RWPE2 (cell line): Measurements from ENCODE around the gene AKT1.
"Not testable (repeated sequence)": the region's sequence is repeated elsewhere in the genome, so short reads cannot be mapped to it uniquely, and the experiment has no call there.

Source experiments
- ATAC-seq: fragments of 200-7000 bp; cut with Tn5 transposase; 3 replicates; pipeline ENCODE4 v1.9.1; 2021; ENCODE audit warnings: low read depth
- DNase-seq: peaks from one replicate; pipeline ENCODE4 v3.0.0-alpha.2; 2020; ENCODE audit warnings: low spot score
- H3K27ac ChIP-seq: fragments of 450-650 bp; 2 replicates; pipeline ENCODE4 v1.5.1; 2017; ENCODE audit warnings: mild to moderate bottlenecking; ENCODE audit not compliant: poor library complexity, severe bottlenecking
- H3K27me3 ChIP-seq: fragments of 250-450 bp; sonication (Bioruptor Pico); 2 replicates; pipeline ENCODE4 v1.5.1; 2021; ENCODE audit warnings: mild to moderate bottlenecking, moderate library complexity; ENCODE audit not compliant: insufficient read depth, poor library complexity, severe bottlenecking
- H3K36me3 ChIP-seq: fragments of 250-450 bp; sonication (Bioruptor Pico); 2 replicates; pipeline ENCODE4 v1.5.1; 2020; ENCODE audit warnings: low read depth, mild to moderate bottlenecking, moderate library complexity
- H3K4me1 ChIP-seq: fragments of 250-450 bp; sonication (Bioruptor Pico); 2 replicates; pipeline ENCODE4 v1.5.1; 2021; ENCODE audit warnings: mild to moderate bottlenecking, moderate library complexity; ENCODE audit not compliant: insufficient read depth, poor library complexity, severe bottlenecking
- H3K4me3 ChIP-seq: fragments of 250-450 bp; sonication (Bioruptor Pico); 2 replicates; pipeline ENCODE4 v1.5.1; 2021; ENCODE audit warnings: mild to moderate bottlenecking, moderate library complexity; ENCODE audit not compliant: severe bottlenecking
- H3K9me3 ChIP-seq: fragments of 250-450 bp; sonication (Bioruptor Pico); 2 replicates; pipeline ENCODE4 v1.5.1; 2021; ENCODE audit warnings: mild to moderate bottlenecking, moderate library complexity; ENCODE audit not compliant: severe bottlenecking
- CTCF ChIP-seq: fragments of 450-650 bp; IDR thresholded peaks from one replicate; pipeline ENCODE4 v1.5.1; 2017; ENCODE audit warnings: mild to moderate bottlenecking, moderate library complexity; ENCODE audit not compliant: poor library complexity, severe bottlenecking

AKT1 gene

GRCh38 chr14:104730487-104730886 lies 65.1 kb downstream of the AKT1 start:
- Histone ChIP-seq H3K4me3 (no peak overlapping the region), H3K4me1 (peaks cover 29% of the 10 kb centered on the region), H3K27me3 (no peaks in the 10 kb centered on the region), H3K36me3 (no peaks in the 10 kb centered on the region), H3K27ac (no peak overlapping the region), H3K9me3 (no peaks in the 10 kb centered on the region)
- DNase-seq (no peak), ATAC-seq (no peak)
- TF ChIP-seq CTCF = no peak

DNA sequence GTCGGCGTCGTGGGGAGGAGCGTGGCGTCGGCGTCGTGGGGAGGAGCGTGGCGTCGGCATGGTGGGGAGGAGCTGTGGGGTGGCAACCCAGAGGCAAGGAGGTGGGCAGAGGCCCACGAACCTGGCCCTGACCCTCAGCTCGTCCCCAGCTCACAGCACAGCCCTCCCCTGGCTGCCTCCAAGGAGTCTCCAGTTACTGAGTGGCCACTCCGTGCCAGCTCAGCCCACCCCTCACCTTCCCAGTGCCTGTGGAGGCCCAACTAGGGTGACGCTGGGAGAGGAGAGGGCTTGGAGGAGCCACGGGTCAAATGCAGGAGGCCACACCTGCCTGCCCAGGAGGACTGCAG lies 65.7 kb downstream of the AKT1 start:
- Histone ChIP-seq H3K4me1 (peaks cover 26% of the 10 kb centered on the region), H3K27ac (no peak overlapping the region), H3K27me3 (no peaks in the 10 kb centered on the region), H3K9me3 (no peaks in the 10 kb centered on the region), H3K36me3 (no peaks in the 10 kb centered on the region), H3K4me3 (no peak overlapping the region)
- no peak for TF ChIP-seq CTCF
- DNase-seq (no peak), ATAC-seq (no peak)

DNA sequence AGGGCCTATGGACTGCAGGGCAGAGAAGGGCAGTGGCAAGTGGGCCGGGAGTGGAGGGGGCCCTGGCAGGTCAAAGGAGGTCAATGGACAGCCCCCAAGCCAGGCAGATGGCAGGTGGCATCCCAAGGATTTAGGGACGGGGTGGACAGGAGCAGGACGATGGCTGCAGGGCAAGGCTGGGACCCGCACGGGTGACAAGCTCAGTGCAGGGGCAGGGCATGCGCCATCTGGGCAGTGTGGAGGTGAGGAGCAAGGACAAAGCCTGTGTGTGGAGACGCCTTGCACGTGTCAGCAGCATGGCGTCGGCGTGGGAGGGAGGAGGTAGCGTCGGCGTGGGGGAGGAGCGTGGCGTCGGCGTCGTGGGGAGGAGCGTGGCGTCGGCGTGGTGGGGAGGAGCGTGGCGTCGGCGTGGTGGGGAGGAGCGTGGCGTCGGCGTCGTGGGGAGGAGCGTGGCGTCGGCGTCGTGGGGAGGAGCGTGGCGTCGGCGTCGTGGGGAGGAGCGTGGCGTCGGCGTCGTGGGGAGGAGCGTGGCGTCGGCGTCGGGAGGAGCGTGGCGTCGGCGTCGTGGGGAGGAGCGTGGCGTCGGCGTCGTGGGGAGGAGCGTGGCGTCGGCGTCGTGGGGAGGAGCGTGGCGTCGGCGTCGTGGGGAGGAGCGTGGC lies 66.2 kb downstream of the AKT1 start:
- not testable (repeated sequence) for ATAC-seq, DNase-seq, H3K27me3 ChIP-seq, H3K36me3 ChIP-seq, H3K27ac ChIP-seq, H3K4me3 ChIP-seq, H3K9me3 ChIP-seq
- H3K4me1 ChIP-seq = peaks cover 25% of the 10 kb centered on the region

GRCh38 chr14:104728631-104729030 lies 66.9 kb downstream of the AKT1 start:
- Histone ChIP-seq H3K9me3 (no peaks in the 10 kb centered on the region), H3K27ac (no peak overlapping the region), H3K4me1 (peaks cover 18% of the 10 kb centered on the region), H3K36me3 (no peaks in the 10 kb centered on the region), H3K27me3 (no peaks in the 10 kb centered on the region), H3K4me3 (no peak overlapping the region)
- TF ChIP-seq CTCF = no peak
- no peak for ATAC-seq
- no peak for DNase-seq

DNA sequence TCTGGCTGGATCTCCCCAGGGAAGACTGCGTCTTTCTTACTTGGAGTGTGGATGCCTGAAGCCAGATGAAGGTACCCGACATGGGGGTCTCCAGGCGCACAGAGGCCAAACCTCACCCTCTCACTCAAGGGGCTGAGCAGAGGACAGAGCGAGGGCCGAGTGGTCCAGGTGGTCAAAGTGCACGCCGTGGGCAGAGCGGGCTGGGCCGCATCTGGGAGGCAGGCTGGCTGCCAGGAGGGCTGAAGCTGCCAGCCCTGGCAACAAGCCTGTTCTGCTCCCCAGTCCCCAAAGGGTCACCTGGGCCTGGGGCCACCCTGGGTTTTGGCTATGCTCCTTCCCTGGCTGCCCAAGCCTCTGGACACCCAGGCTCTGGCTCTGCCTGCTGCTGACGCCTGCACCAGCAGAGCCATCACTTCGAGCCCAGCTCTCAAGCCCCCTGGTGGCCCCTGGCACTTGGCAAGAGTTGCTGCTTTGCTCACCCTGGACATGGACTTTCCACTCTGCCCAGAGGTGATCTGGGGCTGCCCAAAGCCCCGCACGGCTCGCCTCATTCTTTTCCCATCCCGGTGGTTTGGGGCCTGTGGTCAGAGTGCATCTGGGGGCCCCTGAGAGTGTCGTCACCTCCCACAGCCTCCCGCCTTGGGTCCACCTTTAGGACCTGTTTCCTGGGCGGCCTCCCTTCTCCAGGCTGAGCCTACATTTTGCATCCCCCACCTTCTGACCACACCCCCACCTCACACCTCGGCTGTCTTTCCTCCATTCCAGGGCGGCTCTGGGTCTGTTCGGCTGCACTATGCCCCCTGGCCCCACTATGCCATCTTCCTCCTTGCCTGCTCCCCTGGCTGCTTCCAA lies 68.7 kb downstream of the AKT1 start:
- H3K27ac ChIP-seq = no peak overlapping the region
- H3K27me3 ChIP-seq = no peaks in the 10 kb centered on the region
- ATAC-seq = no peak
- peaks cover under 1% of the 10 kb centered on the region for H3K4me1 ChIP-seq
- no peaks in the 10 kb centered on the region for H3K9me3 ChIP-seq
- no peak for TF ChIP-seq CTCF
- H3K4me3 ChIP-seq = no peak overlapping the region
- DNase-seq = no peak
- H3K36me3 ChIP-seq = peaks cover under 1% of the 10 kb centered on the region
